ENCODE data around the gene EXOC2.

The EXOC2 gene

DNA sequence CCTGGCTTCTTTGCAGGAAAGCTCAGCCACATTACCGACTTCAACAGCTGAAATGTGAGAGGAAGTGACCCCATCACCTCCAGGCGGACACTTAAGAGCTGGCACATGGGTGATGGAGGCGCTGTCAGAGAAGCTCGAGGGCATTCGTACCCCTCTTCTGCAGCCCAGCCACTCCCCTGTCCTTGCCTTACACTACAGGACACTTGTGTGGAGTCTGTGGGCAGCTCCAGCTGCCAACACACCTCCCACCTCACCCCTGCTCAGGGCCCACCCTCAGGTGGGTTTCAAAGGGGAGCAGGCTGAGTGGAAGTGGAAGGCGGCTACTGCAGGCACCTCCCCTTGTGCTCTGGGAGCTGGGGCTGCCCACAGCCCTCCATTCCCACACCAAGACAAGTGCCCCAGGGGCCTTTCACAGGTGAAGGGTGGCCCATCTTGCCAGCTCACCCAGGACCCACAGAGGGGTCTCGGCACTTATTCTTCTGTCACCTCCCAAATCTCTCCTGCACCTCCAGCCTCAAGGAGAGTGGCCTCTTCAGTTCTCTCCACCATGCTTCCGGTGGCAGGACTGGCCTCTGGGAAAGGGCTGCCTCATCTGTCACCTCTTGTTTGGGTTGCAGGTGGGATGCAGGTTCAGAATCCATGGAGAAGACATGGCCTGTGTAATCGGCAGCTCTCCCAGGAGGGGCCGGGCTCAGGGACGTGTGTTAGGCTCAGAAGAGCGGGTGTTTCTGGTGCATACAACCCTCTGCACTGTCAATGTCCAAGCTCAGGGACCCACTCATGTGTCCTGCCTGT lies 251.6 kb downstream of the EXOC2 start:
- TF ChIP-seq, protein P1, sequence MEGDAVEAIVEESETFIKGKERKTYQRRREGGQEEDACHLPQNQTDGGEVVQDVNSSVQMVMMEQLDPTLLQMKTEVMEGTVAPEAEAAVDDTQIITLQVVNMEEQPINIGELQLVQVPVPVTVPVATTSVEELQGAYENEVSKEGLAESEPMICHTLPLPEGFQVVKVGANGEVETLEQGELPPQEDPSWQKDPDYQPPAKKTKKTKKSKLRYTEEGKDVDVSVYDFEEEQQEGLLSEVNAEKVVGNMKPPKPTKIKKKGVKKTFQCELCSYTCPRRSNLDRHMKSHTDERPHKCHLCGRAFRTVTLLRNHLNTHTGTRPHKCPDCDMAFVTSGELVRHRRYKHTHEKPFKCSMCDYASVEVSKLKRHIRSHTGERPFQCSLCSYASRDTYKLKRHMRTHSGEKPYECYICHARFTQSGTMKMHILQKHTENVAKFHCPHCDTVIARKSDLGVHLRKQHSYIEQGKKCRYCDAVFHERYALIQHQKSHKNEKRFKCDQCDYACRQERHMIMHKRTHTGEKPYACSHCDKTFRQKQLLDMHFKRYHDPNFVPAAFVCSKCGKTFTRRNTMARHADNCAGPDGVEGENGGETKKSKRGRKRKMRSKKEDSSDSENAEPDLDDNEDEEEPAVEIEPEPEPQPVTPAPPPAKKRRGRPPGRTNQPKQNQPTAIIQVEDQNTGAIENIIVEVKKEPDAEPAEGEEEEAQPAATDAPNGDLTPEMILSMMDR (IDR thresholded peaks at IDR 0.05; ENCODE audit: poor library complexity, severe bottlenecking): no peak
- H3K4me1 ChIP-seq (ENCODE audit: insufficient read depth, poor library complexity, severe bottlenecking): no peaks in the 10 kb centered on the region
- DNase-seq (ENCODE audit: low spot score) (no peak), ATAC-seq (ENCODE audit: low read depth) (no peak)
- no peak overlapping the region for H3K27ac ChIP-seq (ENCODE audit: poor library complexity, severe bottlenecking)
- H3K36me3 ChIP-seq (ENCODE audit: low read depth): no peaks in the 10 kb centered on the region
- no peaks in the 10 kb centered on the region for H3K9me3 ChIP-seq (ENCODE audit: severe bottlenecking)
- no peak overlapping the region for H3K4me3 ChIP-seq (ENCODE audit: severe bottlenecking)
- peaks cover 2% of the 10 kb centered on the region for H3K27me3 ChIP-seq (ENCODE audit: insufficient read depth, poor library complexity, severe bottlenecking)

DNA sequence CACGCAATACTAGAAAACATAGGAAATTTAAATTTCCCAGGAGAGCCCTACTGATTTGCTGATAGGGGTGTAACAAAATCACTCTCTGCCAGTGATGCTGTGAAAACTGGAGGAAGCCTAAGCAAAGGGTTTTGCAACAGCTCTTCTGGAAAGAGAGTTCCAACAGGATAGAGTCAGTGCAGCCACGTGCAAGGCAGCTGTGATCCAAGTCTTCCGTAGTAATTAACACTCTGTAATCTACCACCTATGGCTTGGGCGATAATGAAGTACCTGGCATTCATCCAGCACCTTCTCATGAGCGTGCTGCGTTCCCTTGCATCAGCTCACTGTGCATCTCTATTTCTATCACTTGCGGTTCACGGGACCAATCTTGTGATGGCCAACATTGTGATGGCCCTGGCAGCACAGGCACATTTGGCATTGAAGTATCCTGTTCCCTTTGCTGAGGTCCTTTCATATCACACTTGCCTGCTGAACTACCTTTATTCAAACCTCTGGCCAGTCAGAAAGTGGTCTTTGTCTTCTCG lies 253.2 kb downstream of the EXOC2 start:
- TF ChIP-seq, protein P1 (IDR thresholded peaks at IDR 0.05; ENCODE audit: poor library complexity, severe bottlenecking): no peak
- H3K36me3 ChIP-seq (ENCODE audit: low read depth): no peaks in the 10 kb centered on the region
- no peak overlapping the region for H3K4me3 ChIP-seq (ENCODE audit: severe bottlenecking)
- ATAC-seq (ENCODE audit: low read depth) (no peak), DNase-seq (ENCODE audit: low spot score) (no peak)
- no peaks in the 10 kb centered on the region for H3K9me3 ChIP-seq (ENCODE audit: severe bottlenecking)
- no peaks in the 10 kb centered on the region for H3K4me1 ChIP-seq (ENCODE audit: insufficient read depth, poor library complexity, severe bottlenecking)
- no peak overlapping the region for H3K27ac ChIP-seq (ENCODE audit: poor library complexity, severe bottlenecking)
- H3K27me3 ChIP-seq (ENCODE audit: insufficient read depth, poor library complexity, severe bottlenecking): peaks cover 2% of the 10 kb centered on the region

DNA sequence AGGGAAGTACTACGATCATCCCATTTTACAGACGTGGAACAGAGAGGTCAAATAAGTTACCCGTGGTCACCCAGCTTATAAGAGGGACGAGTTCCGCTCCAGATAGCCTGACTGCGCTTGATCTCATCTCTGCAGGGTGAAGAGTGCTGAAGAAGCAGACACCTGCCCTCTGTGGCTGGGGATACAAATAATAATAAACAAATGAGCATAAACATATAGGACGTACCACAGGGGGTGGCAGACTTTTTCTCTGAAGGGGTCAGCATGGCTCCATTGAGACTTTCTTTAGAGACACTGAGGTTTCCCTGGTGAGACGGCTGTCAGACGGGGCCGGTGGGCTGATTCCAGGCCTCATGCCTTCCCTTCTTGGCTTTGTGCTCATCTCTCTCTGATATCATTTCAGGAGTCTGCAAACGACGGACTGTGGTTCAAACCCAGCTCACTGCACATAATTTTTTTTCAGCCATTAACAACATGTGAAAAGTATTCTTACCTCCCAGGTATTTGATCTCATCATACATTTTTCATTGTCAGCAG lies 254.2 kb downstream of the EXOC2 start:
- ATAC-seq (ENCODE audit: low read depth) (no peak), DNase-seq (ENCODE audit: low spot score) (no peak)
- H3K36me3 ChIP-seq (ENCODE audit: low read depth): no peaks in the 10 kb centered on the region
- no peak overlapping the region for H3K4me3 ChIP-seq (ENCODE audit: severe bottlenecking)
- H3K27ac ChIP-seq (ENCODE audit: poor library complexity, severe bottlenecking): no peak overlapping the region
- TF ChIP-seq, protein P1 (IDR thresholded peaks at IDR 0.05; ENCODE audit: poor library complexity, severe bottlenecking): no peak
- no peaks in the 10 kb centered on the region for H3K9me3 ChIP-seq (ENCODE audit: severe bottlenecking)
- H3K27me3 ChIP-seq (ENCODE audit: insufficient read depth, poor library complexity, severe bottlenecking): peaks cover 2% of the 10 kb centered on the region
- no peaks in the 10 kb centered on the region for H3K4me1 ChIP-seq (ENCODE audit: insufficient read depth, poor library complexity, severe bottlenecking)

DNA sequence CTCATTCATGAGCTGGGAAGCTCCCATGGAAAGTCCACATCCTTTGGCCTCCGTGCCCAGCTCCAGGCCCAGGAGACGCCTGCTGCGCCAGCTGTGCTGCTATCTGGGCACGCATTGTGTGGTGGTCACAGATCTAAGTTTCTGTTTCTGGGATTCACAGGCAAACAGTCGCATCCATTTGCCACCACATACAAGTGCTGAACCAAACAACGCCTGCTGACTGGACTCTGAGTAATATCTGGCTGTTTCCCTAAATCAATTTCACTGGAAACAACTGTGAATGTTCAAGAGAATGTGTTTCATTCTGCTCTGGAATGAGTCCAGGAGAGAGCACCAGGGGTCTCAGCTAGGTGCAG lies 255.9 kb downstream of the EXOC2 start:
- Histone ChIP-seq H3K4me1 (ENCODE audit: insufficient read depth, poor library complexity, severe bottlenecking) (no peaks in the 10 kb centered on the region), H3K36me3 (ENCODE audit: low read depth) (no peaks in the 10 kb centered on the region), H3K9me3 (ENCODE audit: severe bottlenecking) (no peaks in the 10 kb centered on the region), H3K4me3 (ENCODE audit: severe bottlenecking) (no peak overlapping the region), H3K27me3 (ENCODE audit: insufficient read depth, poor library complexity, severe bottlenecking) (peaks cover 4% of the 10 kb centered on the region), H3K27ac (ENCODE audit: poor library complexity, severe bottlenecking) (no peak overlapping the region)
- TF ChIP-seq, protein P1 (IDR thresholded peaks at IDR 0.05; ENCODE audit: poor library complexity, severe bottlenecking): no peak
- ATAC-seq (ENCODE audit: low read depth) (no peak), DNase-seq (ENCODE audit: low spot score) (no peak)

Data from RWPE2 (cell line).